ENCODE data around the gene DCST1. TPM values are rescaled to one million over a fixed set of nuclear protein-coding genes. Genes with fewer than 3 reads are reported as not detected.
A peak's percentile ranks its signal among the peaks of the same experiment; 100 is the strongest.

DCST1 gene
- total RNA-seq, 1 experiment from 2014 or later, result not detected

GRCh38 chr1:155004352-155005075 lies 29.1 kb upstream of the DCST1 start:
- Histone ChIP-seq H3K4me1 (replicated peaks) (peaks cover 23% of the 10 kb centered on the region), H3K27ac (no peak overlapping the region; the same call in 1 of the 2 replicates), H3K4me3 (peak overlapping the region; percentile 57), H3K9me3 (replicated peaks) (no peaks in the 10 kb centered on the region; the same call in 1 of the 2 replicates), H3K27me3 (replicated peaks) (no peaks in the 10 kb centered on the region), H3K36me3 (no peaks in the 10 kb centered on the region)
- DNase-seq (ENCODE audit: low read depth in 1 of 2, low spot score in 2 of 2), result no peak

GRCh38 chr1:155005076-155006011 lies 28.3 kb upstream of the DCST1 start:
- no peak for DNase-seq (ENCODE audit: low read depth in 1 of 2, low spot score in 2 of 2)
- H3K27me3 ChIP-seq (replicated peaks), result no peaks in the 10 kb centered on the region
- H3K9me3 ChIP-seq (replicated peaks), result no peaks in the 10 kb centered on the region; the same call in 1 of the 2 replicates
- H3K4me1 ChIP-seq (replicated peaks), result peaks cover 15% of the 10 kb centered on the region
- H3K27ac ChIP-seq, result no peak overlapping the region
- no peak overlapping the region for H3K4me3 ChIP-seq
- no peaks in the 10 kb centered on the region for H3K36me3 ChIP-seq

GRCh38 chr1:155006601-155007101 lies 27.0 kb upstream of the DCST1 start:
- DNase-seq (ENCODE audit: low read depth in 1 of 2, low spot score in 2 of 2), result no peak
- no peaks in the 10 kb centered on the region for H3K36me3 ChIP-seq
- H3K27me3 ChIP-seq (replicated peaks), result no peaks in the 10 kb centered on the region
- H3K27ac ChIP-seq, result no peak overlapping the region
- no peaks in the 10 kb centered on the region; the same call in 1 of the 2 replicates for H3K9me3 ChIP-seq (replicated peaks)
- H3K4me1 ChIP-seq (replicated peaks), result peaks cover 5% of the 10 kb centered on the region
- H3K4me3 ChIP-seq, result no peak overlapping the region

- Histone ChIP-seq H3K27ac (no peak overlapping the region), H3K36me3 (no peaks in the 10 kb centered on the region), H3K4me3 (no peak overlapping the region), H3K9me3 (replicated peaks) (no peaks in the 10 kb centered on the region; the same call in 1 of the 2 replicates), H3K27me3 (replicated peaks) (no peaks in the 10 kb centered on the region), H3K4me1 (replicated peaks) (peaks cover 5% of the 10 kb centered on the region)
- no peak for DNase-seq (ENCODE audit: low read depth in 1 of 2, low spot score in 2 of 2)
Measured at GRCh38 chr1:155007251-155007828, 26.3 kb upstream of the DCST1 start.

GRCh38 chr1:155008015-155008941 lies 25.3 kb upstream of the DCST1 start:
- Histone ChIP-seq H3K9me3 (replicated peaks) (no peaks in the 10 kb centered on the region), H3K27me3 (replicated peaks) (no peaks in the 10 kb centered on the region), H3K27ac (no peak overlapping the region), H3K4me1 (replicated peaks) (peaks cover 5% of the 10 kb centered on the region), H3K4me3 (no peak overlapping the region), H3K36me3 (no peaks in the 10 kb centered on the region)
- no peak for DNase-seq (ENCODE audit: low read depth in 1 of 2, low spot score in 2 of 2)

GRCh38 chr1:155009221-155009711 lies 24.4 kb upstream of the DCST1 start:
- H3K9me3 ChIP-seq (replicated peaks), result no peaks in the 10 kb centered on the region
- DNase-seq (ENCODE audit: low read depth in 1 of 2, low spot score in 2 of 2), result no peak
- no peaks in the 10 kb centered on the region for H3K36me3 ChIP-seq
- H3K4me3 ChIP-seq, result no peak overlapping the region
- no peaks in the 10 kb centered on the region for H3K27me3 ChIP-seq (replicated peaks)
- H3K27ac ChIP-seq, result no peak overlapping the region
- H3K4me1 ChIP-seq (replicated peaks), result peaks cover 2% of the 10 kb centered on the region

- no peaks in the 10 kb centered on the region for H3K9me3 ChIP-seq (replicated peaks)
- H3K4me1 ChIP-seq (replicated peaks), result no peaks in the 10 kb centered on the region; the same call in 1 of the 2 replicates
- no peaks in the 10 kb centered on the region for H3K27me3 ChIP-seq (replicated peaks)
- no peak overlapping the region for H3K4me3 ChIP-seq
- DNase-seq (ENCODE audit: low read depth in 1 of 2, low spot score in 2 of 2), result no peak
- no peak overlapping the region for H3K27ac ChIP-seq
- no peaks in the 10 kb centered on the region for H3K36me3 ChIP-seq
Measured at GRCh38 chr1:155009742-155010141, 23.9 kb upstream of the DCST1 start.

GRCh38 chr1:155010211-155010918 lies 23.3 kb upstream of the DCST1 start:
- Histone ChIP-seq H3K4me3 (no peak overlapping the region), H3K36me3 (peaks cover 2% of the 10 kb centered on the region; the same call in 1 of the 2 replicates)

GRCh38 chr1:155011004-155011416 lies 22.6 kb upstream of the DCST1 start:
- peaks cover 4% of the 10 kb centered on the region; the same call in 1 of the 2 replicates for H3K36me3 ChIP-seq
- no peak for DNase-seq (ENCODE audit: low read depth in 1 of 2, low spot score in 2 of 2)
- H3K27ac ChIP-seq, result no peak overlapping the region
- no peaks in the 10 kb centered on the region for H3K4me1 ChIP-seq (replicated peaks)
- H3K4me3 ChIP-seq, result no peak overlapping the region
- H3K27me3 ChIP-seq (replicated peaks), result no peaks in the 10 kb centered on the region
- H3K9me3 ChIP-seq (replicated peaks), result no peaks in the 10 kb centered on the region

More at GRCh38 chr1:155010211-155010918, 23.3 kb upstream of the DCST1 start:
- Histone ChIP-seq H3K27ac (no peak overlapping the region), H3K27me3 (replicated peaks) (no peaks in the 10 kb centered on the region), H3K4me1 (replicated peaks) (no peaks in the 10 kb centered on the region), H3K9me3 (replicated peaks) (no peaks in the 10 kb centered on the region)
- DNase-seq (ENCODE audit: low read depth in 1 of 2, low spot score in 2 of 2), result no peak

GRCh38 chr1:155011437-155012025 lies 22.1 kb upstream of the DCST1 start:
- H3K9me3 ChIP-seq (replicated peaks), result no peaks in the 10 kb centered on the region
- no peaks in the 10 kb centered on the region for H3K27me3 ChIP-seq (replicated peaks)
- H3K4me3 ChIP-seq, result no peak overlapping the region
- H3K27ac ChIP-seq, result no peak overlapping the region
- no peak for DNase-seq (ENCODE audit: low read depth in 1 of 2, low spot score in 2 of 2)
- peaks cover 8% of the 10 kb centered on the region for H3K36me3 ChIP-seq
- H3K4me1 ChIP-seq (replicated peaks), result no peaks in the 10 kb centered on the region

GRCh38 chr1:155012026-155012546 lies 21.5 kb upstream of the DCST1 start:
- no peak for DNase-seq (ENCODE audit: low read depth in 1 of 2, low spot score in 2 of 2)
- H3K4me3 ChIP-seq, result no peak overlapping the region
- no peaks in the 10 kb centered on the region for H3K9me3 ChIP-seq (replicated peaks)
- H3K27ac ChIP-seq, result no peak overlapping the region
- no peaks in the 10 kb centered on the region for H3K27me3 ChIP-seq (replicated peaks)
- H3K36me3 ChIP-seq, result peaks cover 13% of the 10 kb centered on the region
- H3K4me1 ChIP-seq (replicated peaks), result peaks cover 5% of the 10 kb centered on the region
